ENCODE data around the gene NCKIPSD. TPM values are rescaled to one million over a fixed set of nuclear protein-coding genes. Genes with fewer than 3 reads are reported as not detected.

The NCKIPSD gene
- total and polyA plus RNA-seq, 8 donors, result 13.4 to 20.5 (median 16.3) TPM

DNA sequence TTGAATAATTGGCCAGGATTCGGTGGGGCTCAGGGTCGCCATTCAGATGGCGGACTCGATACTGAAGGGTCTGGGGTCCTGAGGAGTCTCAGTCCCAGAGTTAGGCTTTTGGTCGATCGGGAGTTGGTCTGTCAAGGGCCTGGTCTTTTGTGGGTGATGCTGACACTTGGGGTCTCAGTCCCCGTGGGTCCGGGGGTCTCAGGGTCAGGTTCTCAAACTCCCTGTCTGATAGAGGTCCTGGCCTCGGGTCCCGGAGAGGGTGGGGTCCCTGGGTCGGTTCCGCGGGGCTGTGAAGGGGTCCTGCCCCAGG lies 467 bp downstream of the NCKIPSD start:
- H3K9me3 ChIP-seq, result no peaks in the 10 kb centered on the region
- H3K4me1 ChIP-seq, result peaks cover 8 to 25% of the 10 kb centered on the region in 2 donors
- DNase-seq (no peak), ATAC-seq (no peak)
- intact Hi-C loops (cut with DNase I), result no loop called here
- peak overlapping the region; percentile 77 to 83 for H3K27ac ChIP-seq
- peaks cover 0 to 53% of the 10 kb centered on the region in 2 donors for H3K36me3 ChIP-seq
- no peaks in the 10 kb centered on the region for H3K27me3 ChIP-seq
- TF ChIP-seq, protein P1, sequence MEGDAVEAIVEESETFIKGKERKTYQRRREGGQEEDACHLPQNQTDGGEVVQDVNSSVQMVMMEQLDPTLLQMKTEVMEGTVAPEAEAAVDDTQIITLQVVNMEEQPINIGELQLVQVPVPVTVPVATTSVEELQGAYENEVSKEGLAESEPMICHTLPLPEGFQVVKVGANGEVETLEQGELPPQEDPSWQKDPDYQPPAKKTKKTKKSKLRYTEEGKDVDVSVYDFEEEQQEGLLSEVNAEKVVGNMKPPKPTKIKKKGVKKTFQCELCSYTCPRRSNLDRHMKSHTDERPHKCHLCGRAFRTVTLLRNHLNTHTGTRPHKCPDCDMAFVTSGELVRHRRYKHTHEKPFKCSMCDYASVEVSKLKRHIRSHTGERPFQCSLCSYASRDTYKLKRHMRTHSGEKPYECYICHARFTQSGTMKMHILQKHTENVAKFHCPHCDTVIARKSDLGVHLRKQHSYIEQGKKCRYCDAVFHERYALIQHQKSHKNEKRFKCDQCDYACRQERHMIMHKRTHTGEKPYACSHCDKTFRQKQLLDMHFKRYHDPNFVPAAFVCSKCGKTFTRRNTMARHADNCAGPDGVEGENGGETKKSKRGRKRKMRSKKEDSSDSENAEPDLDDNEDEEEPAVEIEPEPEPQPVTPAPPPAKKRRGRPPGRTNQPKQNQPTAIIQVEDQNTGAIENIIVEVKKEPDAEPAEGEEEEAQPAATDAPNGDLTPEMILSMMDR (IDR thresholded peaks at IDR 0.05), result no peak
- peak overlapping the region; percentile 78 to 97 for H3K4me3 ChIP-seq

DNA sequence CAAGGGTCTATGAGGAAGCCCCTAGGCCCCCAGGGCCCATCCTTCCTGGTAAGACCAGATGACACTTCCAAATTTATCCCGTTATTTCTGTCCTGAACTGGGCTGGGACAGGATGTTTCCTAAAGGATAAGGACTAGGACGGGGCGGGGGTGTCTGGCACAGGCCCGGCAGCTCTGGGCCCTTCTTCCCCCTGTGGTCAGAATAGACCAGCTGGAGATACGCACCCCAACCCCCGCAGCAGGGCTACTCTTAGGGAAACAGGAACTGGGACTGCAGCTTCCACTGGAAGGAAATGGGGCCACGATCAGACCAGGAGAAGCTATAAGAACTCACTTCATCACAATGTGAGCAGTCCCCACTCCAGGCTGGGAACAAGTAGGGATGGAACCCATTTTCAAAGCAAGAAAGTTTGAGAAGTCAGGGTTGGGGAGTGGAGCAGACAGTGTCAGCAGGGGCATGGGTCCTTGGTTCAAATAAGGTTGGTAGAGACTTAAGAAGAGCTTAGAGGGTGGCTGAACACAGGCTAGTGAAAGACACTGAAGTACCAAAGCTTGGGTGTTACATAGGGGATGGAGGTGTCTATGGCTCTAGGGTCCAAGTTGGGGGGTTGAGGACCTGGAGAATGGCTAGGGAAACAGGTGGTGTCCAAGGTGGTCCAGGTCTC lies 1.1 kb downstream of the NCKIPSD start:
- DNase-seq (peak in 1 of 4 donors; percentile 44), ATAC-seq (no peak)
- Histone ChIP-seq H3K27me3 (no peaks in the 10 kb centered on the region), H3K4me3 (peak overlapping the region in 1 of 2 donors; percentile 78), H3K9me3 (no peaks in the 10 kb centered on the region), H3K27ac (no peak overlapping the region), H3K36me3 (peaks cover 0 to 52% of the 10 kb centered on the region in 2 donors), H3K4me1 (peaks cover 8 to 25% of the 10 kb centered on the region in 2 donors)
- TF ChIP-seq, protein P1 (IDR thresholded peaks at IDR 0.05), result no peak
- intact Hi-C loops (cut with DNase I), result no loop called here

DNA sequence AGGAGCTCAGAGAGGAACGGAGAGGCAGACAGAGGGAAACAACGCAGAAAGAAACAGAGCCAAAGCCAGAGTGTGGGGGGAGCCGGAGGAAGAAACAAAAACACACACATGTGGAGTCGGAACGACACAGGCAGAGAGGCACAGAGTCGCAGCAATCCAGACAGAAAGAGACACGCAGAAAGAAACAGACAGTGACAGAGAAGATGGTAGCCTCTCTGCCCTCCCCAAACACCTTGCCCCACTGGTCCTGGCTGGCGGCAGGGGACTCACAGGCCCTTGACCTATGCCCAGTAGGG lies 1.7 kb downstream of the NCKIPSD start:
- TF ChIP-seq, protein P1 (IDR thresholded peaks at IDR 0.05), result no peak
- H3K4me3 ChIP-seq, result no peak overlapping the region
- peaks cover 8 to 25% of the 10 kb centered on the region in 2 donors for H3K4me1 ChIP-seq
- no peaks in the 10 kb centered on the region for H3K9me3 ChIP-seq
- H3K36me3 ChIP-seq, result peaks cover 0 to 52% of the 10 kb centered on the region in 2 donors
- ATAC-seq (no peak), DNase-seq (no peak)
- H3K27me3 ChIP-seq, result no peaks in the 10 kb centered on the region
- no peak overlapping the region for H3K27ac ChIP-seq
- intact Hi-C loops (cut with DNase I), result no loop called here

DNA sequence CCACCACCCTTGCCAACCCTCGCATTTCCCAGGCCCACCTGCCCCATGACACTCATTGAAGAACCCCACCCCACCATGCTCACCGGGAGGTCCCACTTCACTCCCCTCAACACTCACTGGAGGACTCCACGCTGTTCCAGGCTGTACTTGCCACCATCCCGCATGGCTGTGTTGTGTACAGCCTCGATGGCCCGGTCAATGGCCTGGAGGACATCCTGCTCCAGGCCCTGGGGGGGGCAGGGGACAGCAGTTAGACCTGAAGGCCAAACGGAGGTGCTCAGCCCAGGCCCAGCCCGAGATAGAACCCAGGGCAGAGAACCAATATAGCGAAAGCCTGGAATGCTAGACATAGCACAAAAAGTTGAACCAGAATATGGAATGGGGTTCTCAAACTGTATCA lies 2.9 kb downstream of the NCKIPSD start:
- TF ChIP-seq, protein P1 (IDR thresholded peaks at IDR 0.05), result no peak
- H3K9me3 ChIP-seq, result no peaks in the 10 kb centered on the region
- intact Hi-C loops (cut with DNase I), result no loop called here
- H3K4me1 ChIP-seq, result peaks cover 8 to 25% of the 10 kb centered on the region in 2 donors
- DNase-seq (no peak), ATAC-seq (no peak)
- H3K4me3 ChIP-seq, result no peak overlapping the region
- no peak overlapping the region for H3K27ac ChIP-seq
- no peaks in the 10 kb centered on the region for H3K27me3 ChIP-seq
- H3K36me3 ChIP-seq, result peaks cover 0 to 52% of the 10 kb centered on the region in 2 donors

DNA sequence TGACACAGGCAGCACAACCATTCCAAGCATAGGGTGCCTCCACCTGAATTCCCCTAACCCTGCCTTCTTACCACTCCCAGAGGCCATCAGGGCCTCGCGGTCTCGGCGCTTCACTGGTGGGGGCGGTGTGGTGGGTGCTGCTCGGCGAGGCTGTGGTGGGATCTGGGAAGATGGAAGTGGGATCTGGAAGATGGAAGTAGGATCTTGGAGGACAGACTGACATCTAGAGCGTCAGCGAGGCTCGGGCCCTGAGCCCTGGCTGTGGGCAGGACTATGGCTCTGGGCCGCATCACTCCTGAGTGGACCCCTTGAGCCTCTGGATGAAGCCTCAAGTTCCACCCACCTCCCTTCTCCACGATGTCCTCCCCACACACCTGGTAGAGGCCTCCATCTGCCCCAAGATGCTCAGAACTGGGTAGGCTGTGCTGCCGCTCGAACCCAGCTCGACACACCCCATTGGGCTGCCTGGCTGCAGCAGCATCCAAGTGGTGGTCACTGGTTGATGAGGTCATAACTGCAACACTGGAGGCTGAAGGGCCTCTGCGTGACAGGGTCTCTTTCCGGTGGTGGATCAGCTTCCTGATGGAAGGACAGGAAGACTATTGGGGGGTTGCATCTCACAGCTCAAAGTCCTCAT lies 3.6 kb downstream of the NCKIPSD start:
- no peak for ATAC-seq
- Histone ChIP-seq H3K4me3 (no peak overlapping the region), H3K27ac (no peak overlapping the region), H3K9me3 (no peaks in the 10 kb centered on the region), H3K27me3 (no peaks in the 10 kb centered on the region), H3K36me3 (peaks cover 0 to 45% of the 10 kb centered on the region in 2 donors), H3K4me1 (peaks cover 8 to 25% of the 10 kb centered on the region in 2 donors)
- TF ChIP-seq, protein P1 (IDR thresholded peaks at IDR 0.05), result no peak
- intact Hi-C loops (cut with DNase I), result no loop called here
- DNase-seq, result no peak

All from left lung (tissue), 10 donors.